GM19324 (cell line): Measurements from ENCODE around the gene TTBK1.

ENCODE experiments used
- ATAC-seq: cut with Tn5 transposase; IDR thresholded peaks from one replicate; pipeline ENCODE4 v1.9.1; 2021; ENCODE audit warnings: mild to moderate bottlenecking, moderate library complexity; ENCODE audit not compliant: unreplicated experiment, low FRiP score

The TTBK1 gene

DNA sequence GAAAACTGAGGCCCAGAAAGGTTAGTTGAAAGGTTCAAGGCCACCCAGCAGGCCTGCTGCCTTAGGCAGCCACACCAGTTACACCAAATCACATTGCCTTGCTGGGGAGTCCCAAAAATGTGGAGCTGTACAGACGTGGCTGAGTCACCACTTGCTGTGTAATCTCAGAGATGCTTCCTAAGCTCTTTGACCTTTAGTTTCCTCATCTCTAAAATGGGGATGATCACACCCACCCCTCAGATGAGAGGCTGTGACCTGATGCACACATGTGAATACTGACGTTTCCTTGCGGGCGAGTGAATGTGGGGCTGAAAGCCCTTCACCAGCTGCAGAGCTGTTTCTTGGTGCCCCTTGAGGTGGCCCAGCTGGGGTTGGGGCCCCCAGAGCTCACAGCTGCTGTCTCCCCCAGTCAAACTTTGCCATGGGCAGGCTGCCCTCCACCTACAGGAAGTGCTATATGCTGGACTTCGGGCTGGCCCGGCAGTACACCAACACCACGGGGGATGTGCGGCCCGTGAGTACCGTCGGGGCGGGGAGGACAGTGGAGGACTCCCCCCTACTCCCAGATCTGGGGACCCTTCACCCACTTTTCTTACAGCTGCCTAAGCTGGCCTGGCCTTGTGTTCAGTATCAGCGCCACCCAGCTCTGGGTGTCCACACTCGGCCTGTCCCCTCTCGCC lies 11.0 kb downstream of the TTBK1 start:
- ATAC-seq, result no peak

DNA sequence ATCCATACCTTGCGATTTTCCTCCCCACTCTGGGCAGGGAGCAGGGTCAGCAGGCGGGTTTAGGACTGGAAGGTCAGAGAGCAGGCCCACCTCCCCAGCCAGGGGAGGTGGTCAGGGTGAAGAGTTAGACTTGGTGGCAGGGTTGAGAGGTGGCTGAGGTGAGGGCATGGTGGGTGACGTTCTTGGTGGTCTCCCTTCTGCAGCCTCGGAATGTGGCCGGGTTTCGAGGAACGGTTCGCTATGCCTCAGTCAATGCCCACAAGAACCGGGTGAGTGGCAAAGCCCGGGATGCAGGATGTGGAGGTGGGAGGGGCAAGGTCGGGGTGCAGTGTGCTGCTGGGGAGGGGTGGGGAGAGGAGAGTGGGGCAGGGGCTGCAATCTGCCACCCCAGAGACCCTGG lies 11.6 kb downstream of the TTBK1 start:
- no peak for ATAC-seq

DNA sequence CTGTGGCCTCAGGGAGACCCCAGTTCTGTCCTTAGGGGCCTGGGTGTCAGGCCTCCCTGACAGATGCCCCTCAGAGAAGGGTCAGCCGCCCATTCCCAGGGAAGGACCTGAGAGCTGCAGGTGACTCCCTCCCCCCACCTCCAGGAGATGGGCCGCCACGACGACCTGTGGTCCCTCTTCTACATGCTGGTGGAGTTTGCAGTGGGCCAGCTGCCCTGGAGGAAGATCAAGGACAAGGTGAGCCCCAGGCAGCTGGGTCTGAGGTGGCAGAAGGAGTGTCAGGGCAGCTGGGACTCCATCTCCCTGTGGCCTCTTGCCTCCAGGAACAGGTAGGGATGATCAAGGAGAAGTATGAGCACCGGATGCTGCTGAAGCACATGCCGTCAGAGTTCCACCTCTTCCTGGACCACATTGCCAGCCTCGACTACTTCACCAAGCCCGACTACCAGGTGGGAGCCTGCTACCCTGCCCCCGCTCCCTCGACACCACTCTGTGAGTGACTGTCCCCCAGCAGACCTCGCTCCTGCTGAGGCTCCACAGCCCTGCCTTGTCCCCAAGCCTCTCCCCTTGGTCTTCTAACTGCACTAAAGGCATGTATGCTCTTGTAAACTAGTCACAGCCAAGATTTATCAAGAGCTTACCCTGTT lies 12.2 kb downstream of the TTBK1 start:
- no peak for ATAC-seq

DNA sequence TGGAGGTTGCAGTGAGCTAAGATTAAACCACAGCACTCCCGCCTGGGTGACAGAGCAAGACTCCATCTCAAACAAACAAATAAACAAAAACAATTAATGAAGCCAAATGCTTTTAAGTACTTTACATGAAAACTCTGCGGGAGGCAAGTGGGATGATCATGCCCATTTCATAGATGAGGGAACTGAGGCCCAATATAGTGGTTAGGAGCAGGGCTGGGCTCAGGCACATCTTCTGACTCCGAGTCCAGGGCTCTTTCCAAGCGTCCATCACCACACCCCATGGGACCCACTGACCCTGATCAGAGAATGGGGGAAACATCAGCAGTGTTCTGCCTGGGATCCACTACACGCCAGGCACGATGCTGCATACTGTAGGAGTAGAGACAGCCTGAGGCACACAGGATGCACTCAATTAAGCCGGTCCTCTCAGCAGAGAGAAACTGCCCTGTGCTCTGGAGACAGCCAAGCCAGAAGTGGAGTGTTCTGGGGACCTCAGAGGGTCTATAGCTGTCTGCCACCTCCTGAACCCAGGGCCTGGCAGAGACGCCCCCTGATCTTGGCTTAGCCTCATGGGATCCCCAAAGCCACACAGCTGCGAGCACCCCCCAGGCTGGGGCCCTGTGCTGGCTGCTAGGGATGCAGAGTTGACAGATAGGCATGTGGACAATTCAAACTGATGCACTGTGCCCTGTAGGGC lies 13.5 kb downstream of the TTBK1 start:
- no peak for ATAC-seq

DNA sequence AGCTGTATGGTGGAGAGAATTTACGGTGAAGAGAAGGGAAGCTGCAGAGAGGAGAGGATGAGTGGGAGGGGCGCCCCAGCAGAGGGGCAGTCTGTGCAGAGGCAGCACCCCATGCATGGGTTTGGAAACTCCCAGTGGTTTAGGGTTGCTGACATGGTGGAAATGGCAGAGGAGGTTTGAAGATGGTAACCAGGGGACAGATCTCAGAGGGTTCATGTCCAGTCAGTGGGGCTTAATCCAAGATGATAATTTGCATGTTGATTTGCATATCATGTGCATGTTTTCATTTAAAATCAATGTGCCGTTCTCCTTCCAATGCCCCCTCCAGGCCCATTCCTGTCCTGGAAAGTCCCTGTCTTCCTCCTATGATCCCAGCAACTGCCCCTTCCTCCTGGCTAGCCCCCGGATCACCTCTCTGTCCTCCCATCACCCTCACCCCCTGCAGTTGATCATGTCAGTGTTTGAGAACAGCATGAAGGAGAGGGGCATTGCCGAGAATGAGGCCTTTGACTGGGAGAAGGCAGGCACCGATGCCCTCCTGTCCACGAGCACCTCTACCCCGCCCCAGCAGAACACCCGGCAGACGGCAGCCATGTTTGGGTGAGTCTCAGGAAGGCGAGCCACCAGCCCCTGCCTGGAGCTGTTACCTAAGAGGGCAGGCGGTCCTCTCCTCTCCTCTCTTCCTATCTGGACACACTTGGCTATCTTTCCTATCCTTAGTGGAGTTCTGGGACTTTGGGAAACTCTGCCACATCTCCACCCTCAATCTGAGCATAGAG lies 14.3 kb downstream of the TTBK1 start:
- ATAC-seq, result no peak

DNA sequence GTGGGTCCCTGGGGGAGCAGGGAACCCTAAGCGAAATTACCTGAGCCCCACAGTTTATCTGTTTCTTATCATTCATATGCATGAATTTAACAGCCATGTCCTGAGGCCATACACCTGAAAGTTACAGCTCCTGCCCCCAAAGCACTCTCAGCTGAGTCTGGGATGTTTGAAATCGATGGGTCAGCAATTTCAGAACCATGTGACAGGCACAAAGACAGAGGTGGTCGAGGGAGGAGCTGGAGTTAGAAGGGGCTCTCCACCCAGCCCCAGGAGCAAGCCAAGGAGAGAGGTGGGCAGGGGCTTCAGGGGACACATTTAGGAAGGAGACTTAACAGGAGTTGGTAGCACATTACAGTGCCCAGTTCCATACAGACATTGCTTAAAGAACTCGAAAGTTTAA lies 14.9 kb downstream of the TTBK1 start:
- ATAC-seq, result no peak

DNA sequence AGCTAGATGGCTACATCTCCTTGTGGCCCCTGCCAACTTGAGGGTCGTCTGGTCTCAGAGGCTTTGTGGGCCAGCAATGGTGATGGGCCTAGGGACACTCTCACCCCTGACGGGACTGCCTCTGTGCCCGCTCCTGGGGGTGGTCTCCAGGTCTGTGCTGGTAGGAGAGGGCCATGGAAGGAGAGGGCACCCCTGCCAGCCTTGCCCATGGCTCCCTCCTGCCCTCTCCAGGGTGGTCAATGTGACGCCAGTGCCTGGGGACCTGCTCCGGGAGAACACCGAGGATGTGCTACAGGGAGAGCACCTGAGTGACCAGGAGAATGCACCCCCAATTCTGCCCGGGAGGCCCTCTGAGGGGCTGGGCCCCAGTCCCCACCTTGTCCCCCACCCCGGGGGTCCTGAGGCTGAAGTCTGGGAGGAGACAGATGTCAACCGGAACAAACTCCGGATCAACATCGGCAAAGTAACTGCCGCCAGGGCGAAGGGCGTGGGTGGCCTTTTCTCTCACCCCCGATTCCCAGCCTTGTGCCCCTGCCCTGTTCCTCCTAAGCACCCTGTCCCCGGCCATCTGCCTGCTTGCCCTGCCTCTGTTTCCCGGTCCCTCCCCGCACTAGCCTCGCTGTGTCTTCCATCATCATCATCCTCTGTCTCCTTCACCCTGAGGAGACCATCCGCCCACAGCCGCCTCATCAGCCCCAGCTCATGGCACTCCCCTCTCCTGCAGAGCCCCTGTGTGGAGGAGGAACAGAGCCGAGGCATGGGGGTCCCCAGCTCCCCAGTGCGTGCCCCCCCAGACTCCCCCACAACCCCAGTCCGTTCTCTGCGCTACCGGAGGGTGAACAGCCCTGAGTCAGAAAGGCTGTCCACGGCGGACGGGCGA lies 15.8 kb downstream of the TTBK1 start:
- no peak for ATAC-seq

DNA sequence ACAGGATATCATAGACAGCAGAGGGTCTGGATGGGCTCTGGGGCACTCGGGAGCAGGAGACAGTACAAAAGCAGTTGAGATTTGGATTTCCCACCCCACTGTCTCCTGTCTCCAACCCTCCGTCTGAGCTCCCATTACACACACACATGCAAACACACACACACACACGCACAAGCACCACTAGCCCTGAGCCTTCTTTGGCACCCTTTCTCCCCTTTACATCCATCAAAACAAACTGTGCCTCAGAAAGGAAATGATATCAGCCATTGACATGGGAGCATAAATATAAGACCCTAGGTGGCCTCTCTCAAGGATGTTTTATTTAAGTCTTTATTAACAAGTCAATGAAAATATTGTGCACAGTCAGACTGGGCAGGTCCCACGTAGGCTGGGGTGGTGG lies 17.5 kb downstream of the TTBK1 start:
- ATAC-seq, result no peak

DNA sequence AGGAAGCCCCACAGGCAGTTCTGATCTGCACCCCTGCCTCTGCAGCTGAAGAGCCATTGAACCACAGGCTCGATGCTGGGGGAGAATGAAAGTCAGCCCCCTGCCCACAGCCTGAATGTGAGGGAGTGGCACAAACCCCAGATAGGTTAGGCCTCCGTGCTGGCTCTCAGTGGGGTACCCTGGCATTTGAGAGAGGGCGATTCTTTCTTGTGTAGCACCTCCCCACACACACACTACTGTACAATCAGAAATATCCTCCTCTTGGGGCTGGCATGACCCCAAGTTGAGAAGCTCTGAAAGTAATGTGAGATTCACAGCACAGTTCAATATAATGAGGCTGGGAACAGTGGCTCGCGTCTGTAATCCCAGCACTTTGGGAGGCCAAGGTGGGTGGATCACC lies 17.9 kb downstream of the TTBK1 start:
- ATAC-seq, result no peak

DNA sequence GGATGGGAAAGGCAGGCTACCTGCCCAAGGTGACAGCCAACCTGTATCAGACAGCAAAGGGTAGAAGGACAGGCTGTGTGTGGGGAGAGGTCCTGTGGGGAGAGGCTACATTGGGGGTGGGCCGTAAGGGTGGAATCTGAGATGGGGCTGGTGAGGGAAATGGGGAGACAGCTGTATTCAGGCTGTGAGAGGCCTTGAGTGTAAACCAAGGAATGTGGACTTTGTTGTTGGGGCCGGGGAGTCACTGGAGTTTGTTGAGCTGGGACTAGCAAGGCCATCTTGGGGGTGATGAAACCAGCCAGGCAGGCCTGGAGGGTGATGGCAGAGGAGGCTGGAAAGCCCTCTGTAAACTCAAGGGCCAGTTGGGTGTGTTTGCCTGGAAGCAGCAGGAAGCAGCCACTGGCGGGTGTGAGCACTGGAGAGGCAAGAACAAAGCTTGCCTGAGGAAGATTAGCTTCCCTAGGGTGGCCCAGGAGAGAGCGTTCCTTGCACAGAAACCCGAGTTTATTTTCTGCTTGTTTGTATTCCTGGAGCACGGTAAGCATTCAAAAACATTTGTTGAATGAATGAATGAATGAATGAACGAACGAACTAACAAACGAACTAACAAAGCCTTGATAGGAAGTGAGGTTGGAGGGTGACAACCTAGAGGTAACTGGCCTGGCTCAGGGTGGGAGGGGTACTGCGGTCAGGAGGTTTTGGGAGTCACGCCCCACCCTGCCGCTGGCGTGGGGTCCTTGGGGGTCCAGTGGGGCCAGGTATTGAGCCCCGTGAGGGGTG lies 18.9 kb downstream of the TTBK1 start:
- ATAC-seq, result no peak

DNA sequence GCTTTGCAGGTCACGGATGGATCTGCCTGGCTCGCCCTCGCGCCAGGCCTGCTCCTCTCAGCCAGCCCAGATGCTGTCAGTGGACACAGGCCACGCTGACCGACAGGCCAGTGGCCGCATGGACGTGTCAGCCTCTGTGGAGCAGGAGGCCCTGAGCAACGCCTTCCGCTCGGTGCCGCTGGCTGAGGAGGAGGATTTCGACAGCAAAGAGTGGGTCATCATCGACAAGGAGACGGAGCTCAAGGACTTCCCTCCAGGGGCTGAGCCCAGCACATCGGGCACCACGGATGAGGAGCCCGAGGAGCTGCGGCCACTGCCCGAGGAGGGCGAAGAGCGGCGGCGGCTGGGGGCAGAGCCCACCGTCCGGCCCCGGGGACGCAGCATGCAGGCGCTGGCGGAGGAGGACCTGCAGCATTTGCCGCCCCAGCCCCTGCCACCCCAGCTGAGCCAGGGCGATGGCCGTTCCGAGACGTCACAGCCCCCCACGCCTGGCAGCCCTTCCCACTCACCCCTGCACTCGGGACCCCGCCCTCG lies 19.6 kb downstream of the TTBK1 start:
- ATAC-seq, result no peak

DNA sequence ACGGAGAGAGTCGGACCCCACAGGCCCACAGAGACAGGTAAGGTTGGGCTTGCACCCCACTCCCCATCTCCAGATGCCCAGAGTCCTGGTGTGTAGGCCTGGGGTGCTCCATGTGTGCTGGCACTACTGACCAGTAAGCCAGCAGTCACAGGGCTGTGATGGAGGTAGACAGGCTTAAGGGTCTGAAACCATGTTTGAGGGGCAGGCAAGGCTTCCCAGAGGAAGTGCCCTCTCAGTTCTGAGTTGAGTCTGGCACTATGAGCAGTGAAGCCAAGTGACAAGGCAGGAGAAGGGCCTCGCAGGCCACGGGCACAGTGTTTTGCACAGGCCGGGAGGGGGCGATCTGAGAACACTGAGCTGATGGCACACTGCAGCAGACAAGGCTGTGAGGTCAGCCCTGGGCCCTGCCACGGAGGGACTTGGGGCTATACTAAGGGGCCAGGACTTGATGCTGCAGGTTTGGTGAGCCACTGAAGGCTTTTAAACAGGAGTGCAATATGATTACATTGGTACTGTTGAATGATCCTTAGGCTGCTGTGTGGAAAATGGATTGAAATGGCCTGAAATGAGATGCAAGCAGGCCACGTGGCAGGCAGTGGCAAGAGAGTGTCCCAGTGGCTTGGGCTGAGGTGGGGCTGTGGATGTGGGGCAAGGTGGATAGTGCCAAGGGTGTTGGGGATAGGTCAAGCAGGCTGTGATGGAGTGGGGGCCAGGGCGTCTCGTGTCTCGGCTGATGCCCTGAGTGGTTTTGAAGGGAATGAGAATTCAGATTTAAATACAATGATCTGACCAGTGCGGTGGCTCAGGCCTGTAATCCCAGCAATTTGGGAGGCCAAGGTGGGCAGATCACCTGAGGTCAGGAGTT lies 20.3 kb downstream of the TTBK1 start:
- ATAC-seq, result peak; percentile 54

DNA sequence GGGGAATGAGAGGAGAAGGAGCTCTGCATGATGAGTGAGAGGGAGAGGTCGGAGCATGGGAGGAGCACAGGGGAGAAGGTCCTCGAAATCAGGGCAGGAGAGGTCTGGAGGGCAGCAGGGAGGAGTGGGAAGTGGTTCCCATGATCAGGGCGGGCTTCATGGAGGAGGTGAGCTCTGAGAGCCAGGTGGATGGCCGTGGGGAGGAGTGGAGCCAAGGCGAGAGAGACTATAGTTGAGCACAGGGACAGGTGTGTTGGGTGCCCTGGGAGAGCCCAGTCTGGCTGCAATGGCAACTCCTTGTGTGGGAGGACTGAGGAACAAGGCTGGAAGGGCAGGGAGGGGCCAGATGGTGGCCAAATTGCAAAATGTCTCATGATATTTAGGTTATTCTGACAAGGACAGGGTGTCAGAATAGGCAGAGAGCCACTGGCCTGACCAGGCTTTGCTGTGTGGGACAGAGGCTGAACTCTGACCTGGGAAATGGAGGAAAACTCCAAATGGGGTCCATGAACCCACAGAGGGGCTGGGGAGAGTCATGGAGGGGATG lies 21.4 kb downstream of the TTBK1 start:
- no peak for ATAC-seq

DNA sequence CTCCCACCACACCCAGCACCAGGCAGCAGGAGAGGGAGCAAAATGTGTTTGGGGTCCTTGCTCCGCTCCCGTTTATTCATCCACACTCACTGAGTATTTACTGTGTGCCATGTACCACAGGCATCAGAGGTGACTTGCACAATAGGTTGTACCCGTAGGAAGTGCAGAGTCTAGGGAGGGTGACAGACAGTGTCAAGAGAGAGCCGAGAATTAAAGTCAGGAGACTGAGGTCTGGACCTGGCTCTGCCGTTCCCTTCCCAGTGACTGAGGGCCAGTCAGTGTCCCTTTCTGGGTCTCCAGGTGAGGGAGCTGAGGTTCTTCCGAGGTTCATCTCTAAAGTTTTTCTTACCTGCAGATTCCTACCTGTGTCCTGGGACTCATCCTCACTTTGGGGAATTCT lies 22.3 kb downstream of the TTBK1 start:
- ATAC-seq, result no peak

DNA sequence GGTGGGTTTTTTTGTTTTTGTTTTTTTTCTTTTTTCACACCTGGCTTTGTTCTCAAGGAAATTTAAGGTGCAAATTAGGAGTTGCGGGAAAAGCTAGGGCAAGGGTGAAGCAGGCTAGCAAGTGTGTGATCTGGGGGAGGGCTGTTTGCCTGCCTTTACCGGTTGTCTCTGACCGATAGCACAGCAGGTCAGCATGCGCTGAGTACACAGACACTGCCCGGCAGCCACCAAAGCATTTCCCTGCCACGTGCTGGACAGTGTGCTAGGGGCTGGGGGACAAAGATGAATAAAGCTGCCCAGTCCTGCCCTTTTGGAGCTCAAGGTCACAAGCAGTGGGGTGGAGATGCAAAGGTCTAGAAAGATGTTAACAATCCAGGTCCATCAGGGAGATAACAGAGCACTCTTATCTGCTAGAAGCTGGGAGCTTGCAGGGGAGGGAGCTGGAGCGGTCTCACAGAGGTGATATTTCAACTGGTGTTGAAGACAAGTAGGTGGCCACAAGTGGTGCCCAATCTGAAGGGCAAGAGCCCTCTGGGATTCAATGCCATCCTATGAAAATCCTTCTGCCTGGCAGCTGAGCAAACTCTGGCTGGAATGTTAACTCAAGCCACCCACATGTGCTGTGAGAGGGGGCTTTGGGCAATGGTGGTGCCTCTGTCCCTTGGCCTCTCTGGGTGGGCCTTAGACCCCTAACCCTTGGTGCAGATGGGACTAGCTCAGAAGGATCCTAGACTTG lies 24.5 kb downstream of the TTBK1 start:
- ATAC-seq, result no peak

DNA sequence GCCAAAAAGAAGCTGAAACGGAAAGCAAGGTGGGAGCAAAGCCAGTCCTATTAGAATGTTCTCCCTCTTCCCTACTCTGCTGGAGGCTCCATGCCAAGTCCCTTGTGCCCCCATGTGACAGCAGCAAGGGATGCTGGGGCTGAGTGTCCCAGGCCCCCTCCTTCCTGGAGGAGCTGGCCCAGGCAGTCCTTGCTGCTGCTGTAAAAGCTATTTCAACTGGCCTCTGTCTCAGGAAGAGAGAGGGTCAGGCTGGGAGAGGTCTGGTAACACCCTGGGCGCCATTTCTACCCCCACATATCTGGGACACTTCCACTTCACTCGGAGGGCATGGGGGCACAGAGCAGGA lies 25.0 kb downstream of the TTBK1 start:
- no peak for ATAC-seq

DNA sequence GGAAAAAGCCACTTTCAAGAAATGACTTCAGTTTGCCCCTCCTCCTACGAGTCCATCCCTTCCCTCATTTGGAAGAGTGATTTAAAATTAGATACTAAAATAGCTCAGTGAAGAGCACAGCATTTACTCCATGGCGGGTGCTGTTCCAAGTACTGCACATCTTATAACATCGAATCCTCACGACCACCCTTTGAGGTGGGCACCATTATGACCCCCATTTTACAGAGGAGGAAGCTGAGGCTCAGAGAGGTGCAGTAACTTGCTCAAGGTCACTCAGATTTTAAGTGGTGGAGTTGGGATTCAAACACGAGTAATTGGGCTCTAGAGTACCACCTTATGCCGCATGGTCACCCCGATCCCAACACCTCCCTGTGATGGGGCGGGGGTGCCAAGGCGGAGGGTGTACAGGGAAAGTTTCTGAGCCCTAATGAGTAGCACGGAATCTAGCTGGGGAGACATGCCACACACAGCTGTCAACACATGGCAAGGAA lies 25.5 kb downstream of the TTBK1 start:
- ATAC-seq, result no peak
